ENCODE results near the gene MTCH2.

MTCH2 gene

DNA sequence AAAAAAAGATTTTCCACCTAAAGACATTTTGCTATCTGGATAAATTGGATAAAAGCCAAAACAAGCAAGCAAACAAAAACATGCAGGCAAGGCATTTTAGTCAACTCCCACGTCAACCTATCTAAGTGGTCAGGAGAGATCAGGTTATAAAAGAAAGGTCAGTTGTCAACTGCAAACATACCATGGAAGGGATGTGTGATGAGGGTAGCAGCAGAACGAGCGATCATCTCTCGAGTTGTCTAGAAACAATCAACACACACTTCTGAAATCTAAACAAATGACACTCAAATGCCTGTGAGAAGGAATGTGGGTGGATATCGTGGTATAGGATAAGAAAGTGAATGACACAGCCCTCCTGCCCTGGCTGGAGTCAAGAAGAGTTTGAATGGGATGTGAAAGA is 10.9 kb downstream of the MTCH2 start:
- TF ChIP-seq, protein P1, sequence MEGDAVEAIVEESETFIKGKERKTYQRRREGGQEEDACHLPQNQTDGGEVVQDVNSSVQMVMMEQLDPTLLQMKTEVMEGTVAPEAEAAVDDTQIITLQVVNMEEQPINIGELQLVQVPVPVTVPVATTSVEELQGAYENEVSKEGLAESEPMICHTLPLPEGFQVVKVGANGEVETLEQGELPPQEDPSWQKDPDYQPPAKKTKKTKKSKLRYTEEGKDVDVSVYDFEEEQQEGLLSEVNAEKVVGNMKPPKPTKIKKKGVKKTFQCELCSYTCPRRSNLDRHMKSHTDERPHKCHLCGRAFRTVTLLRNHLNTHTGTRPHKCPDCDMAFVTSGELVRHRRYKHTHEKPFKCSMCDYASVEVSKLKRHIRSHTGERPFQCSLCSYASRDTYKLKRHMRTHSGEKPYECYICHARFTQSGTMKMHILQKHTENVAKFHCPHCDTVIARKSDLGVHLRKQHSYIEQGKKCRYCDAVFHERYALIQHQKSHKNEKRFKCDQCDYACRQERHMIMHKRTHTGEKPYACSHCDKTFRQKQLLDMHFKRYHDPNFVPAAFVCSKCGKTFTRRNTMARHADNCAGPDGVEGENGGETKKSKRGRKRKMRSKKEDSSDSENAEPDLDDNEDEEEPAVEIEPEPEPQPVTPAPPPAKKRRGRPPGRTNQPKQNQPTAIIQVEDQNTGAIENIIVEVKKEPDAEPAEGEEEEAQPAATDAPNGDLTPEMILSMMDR (IDR thresholded peaks at IDR 0.05), result no peak
- H3K4me3 ChIP-seq, result no peak overlapping the region
- DNase-seq (ENCODE audit: low spot score), result no peak
- no peak overlapping the region for H3K27ac ChIP-seq

GRCh38 chr11:47628026-47628425 is 14.3 kb downstream of the MTCH2 start:
- TF ChIP-seq, protein P1 (IDR thresholded peaks at IDR 0.05), result no peak
- Histone ChIP-seq H3K4me3 (no peak overlapping the region), H3K27ac (no peak overlapping the region)
- DNase-seq (ENCODE audit: low spot score), result no peak

DNA sequence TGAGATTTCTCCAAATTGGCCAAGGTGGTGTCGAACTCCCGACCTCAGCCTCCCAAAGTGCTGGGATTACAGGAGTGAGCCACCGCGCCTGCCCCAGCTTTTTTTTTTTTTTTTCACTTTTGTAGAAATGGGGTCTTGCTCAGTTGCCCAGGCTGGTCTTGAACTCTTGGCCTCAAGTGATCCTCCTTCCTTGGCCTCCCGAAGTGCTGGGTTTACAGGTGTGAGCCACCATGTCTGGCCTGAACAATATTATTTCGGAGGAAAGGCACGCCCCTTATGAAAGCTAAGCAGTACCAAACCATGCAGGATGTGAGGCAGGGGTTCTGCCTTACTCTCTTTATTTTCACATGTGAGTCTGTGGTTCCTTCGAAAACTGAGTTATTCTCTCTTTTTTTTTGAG is 16.1 kb downstream of the MTCH2 start:
- Histone ChIP-seq H3K4me3 (no peak overlapping the region), H3K27ac (no peak overlapping the region)
- TF ChIP-seq, protein P1 (IDR thresholded peaks at IDR 0.05), result no peak
- no peak for DNase-seq (ENCODE audit: low spot score)

GRCh38 chr11:47620836-47621378 is 21.5 kb downstream of the MTCH2 start:
- DNase-seq (ENCODE audit: low spot score), result no peak
- Histone ChIP-seq H3K4me3 (no peak overlapping the region), H3K27ac (no peak overlapping the region)
- TF ChIP-seq, protein P1 (IDR thresholded peaks at IDR 0.05), result no peak

DNA sequence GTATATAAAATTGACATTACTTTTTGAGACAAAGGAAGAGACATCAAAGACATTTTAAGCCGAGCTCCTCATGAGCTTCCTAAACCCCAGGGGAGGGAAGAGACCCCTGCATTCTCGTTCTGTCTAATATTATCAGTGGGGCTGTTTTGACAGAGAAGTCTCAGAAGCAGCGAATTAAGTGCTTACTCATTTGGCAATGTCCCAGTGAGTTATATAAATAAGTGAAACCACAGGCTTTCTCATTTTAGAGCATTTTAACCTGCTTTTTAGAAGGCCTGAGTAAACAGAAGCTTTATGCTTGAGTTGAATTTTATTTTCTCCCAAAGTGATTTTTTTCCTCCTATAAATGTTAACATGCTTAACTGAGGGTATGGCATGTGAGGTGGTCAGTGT is 24.9 kb downstream of the MTCH2 start:
- H3K4me3 ChIP-seq, result no peak overlapping the region
- no peak for DNase-seq (ENCODE audit: low spot score)
- no peak overlapping the region for H3K27ac ChIP-seq
- TF ChIP-seq, protein P1 (IDR thresholded peaks at IDR 0.05), result no peak

GRCh38 chr11:47616726-47617416 is 25.5 kb downstream of the MTCH2 start:
- H3K27ac ChIP-seq, result no peak overlapping the region
- DNase-seq (ENCODE audit: low spot score), result no peak
- no peak overlapping the region for H3K4me3 ChIP-seq
- TF ChIP-seq, protein P1 (IDR thresholded peaks at IDR 0.05), result peak; percentile 35

DNA sequence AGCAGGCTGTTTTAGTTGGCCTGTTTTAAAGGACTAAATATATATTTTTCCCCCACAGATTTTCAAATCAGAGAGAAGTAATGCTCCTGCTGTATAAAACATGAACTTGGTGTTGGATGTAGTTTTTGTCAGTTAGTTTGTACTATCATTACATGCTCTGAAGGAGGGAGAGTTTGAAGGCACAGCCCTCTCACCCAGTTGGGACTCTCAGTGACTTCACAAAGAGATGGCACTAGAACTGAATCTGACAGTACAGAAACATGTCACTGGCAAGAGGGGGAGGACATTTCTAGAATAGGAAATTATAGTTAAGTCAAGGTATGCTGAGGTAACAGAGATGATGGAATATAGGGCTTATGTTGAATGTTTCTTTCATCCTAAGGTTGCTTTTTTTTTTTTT is 27.1 kb downstream of the MTCH2 start:
- TF ChIP-seq, protein P1 (IDR thresholded peaks at IDR 0.05), result no peak
- DNase-seq (ENCODE audit: low spot score), result no peak
- no peak overlapping the region for H3K4me3 ChIP-seq
- H3K27ac ChIP-seq, result no peak overlapping the region
